ENCODE measurements around the gene CDH23. TPM values are rescaled to one million over a fixed set of nuclear protein-coding genes. Genes with fewer than 3 reads are reported as not detected.

CDH23 gene
- total and polyA plus RNA-seq, 2 of the 8 experiments (the other 6 are each of a cell fraction or from before 2014, with no cell fraction given), result 1.9 to 4.9 TPM

DNA sequence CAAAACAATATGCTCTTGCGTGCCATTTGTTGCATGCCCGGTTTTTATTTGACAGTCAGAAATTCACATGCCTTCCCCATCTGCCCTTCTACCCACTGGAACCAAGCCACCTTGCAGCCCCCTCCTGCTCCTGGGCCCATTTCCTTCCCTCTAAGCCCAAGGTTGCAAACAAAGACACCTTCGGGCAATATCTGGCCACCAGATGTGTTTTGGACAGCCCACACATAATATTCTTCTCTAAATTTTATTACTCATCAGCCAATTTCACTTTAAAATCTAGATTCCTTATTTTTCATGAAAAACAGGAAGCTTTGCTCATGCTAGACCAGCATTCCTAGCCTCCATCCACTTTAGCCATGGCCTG lies 341.1 kb downstream of the CDH23 start (continued):
- TF ChIP-seq, protein P1, sequence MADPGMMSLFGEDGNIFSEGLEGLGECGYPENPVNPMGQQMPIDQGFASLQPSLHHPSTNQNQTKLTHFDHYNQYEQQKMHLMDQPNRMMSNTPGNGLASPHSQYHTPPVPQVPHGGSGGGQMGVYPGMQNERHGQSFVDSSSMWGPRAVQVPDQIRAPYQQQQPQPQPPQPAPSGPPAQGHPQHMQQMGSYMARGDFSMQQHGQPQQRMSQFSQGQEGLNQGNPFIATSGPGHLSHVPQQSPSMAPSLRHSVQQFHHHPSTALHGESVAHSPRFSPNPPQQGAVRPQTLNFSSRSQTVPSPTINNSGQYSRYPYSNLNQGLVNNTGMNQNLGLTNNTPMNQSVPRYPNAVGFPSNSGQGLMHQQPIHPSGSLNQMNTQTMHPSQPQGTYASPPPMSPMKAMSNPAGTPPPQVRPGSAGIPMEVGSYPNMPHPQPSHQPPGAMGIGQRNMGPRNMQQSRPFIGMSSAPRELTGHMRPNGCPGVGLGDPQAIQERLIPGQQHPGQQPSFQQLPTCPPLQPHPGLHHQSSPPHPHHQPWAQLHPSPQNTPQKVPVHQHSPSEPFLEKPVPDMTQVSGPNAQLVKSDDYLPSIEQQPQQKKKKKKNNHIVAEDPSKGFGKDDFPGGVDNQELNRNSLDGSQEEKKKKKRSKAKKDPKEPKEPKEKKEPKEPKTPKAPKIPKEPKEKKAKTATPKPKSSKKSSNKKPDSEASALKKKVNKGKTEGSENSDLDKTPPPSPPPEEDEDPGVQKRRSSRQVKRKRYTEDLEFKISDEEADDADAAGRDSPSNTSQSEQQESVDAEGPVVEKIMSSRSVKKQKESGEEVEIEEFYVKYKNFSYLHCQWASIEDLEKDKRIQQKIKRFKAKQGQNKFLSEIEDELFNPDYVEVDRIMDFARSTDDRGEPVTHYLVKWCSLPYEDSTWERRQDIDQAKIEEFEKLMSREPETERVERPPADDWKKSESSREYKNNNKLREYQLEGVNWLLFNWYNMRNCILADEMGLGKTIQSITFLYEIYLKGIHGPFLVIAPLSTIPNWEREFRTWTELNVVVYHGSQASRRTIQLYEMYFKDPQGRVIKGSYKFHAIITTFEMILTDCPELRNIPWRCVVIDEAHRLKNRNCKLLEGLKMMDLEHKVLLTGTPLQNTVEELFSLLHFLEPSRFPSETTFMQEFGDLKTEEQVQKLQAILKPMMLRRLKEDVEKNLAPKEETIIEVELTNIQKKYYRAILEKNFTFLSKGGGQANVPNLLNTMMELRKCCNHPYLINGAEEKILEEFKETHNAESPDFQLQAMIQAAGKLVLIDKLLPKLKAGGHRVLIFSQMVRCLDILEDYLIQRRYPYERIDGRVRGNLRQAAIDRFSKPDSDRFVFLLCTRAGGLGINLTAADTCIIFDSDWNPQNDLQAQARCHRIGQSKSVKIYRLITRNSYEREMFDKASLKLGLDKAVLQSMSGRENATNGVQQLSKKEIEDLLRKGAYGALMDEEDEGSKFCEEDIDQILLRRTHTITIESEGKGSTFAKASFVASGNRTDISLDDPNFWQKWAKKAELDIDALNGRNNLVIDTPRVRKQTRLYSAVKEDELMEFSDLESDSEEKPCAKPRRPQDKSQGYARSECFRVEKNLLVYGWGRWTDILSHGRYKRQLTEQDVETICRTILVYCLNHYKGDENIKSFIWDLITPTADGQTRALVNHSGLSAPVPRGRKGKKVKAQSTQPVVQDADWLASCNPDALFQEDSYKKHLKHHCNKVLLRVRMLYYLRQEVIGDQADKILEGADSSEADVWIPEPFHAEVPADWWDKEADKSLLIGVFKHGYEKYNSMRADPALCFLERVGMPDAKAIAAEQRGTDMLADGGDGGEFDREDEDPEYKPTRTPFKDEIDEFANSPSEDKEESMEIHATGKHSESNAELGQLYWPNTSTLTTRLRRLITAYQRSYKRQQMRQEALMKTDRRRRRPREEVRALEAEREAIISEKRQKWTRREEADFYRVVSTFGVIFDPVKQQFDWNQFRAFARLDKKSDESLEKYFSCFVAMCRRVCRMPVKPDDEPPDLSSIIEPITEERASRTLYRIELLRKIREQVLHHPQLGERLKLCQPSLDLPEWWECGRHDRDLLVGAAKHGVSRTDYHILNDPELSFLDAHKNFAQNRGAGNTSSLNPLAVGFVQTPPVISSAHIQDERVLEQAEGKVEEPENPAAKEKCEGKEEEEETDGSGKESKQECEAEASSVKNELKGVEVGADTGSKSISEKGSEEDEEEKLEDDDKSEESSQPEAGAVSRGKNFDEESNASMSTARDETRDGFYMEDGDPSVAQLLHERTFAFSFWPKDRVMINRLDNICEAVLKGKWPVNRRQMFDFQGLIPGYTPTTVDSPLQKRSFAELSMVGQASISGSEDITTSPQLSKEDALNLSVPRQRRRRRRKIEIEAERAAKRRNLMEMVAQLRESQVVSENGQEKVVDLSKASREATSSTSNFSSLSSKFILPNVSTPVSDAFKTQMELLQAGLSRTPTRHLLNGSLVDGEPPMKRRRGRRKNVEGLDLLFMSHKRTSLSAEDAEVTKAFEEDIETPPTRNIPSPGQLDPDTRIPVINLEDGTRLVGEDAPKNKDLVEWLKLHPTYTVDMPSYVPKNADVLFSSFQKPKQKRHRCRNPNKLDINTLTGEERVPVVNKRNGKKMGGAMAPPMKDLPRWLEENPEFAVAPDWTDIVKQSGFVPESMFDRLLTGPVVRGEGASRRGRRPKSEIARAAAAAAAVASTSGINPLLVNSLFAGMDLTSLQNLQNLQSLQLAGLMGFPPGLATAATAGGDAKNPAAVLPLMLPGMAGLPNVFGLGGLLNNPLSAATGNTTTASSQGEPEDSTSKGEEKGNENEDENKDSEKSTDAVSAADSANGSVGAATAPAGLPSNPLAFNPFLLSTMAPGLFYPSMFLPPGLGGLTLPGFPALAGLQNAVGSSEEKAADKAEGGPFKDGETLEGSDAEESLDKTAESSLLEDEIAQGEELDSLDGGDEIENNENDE (IDR thresholded peaks at IDR 0.05; ENCODE audit: insufficient replicate concordance, low read length), result no peak
- no peak for TF ChIP-seq NRF1 (IDR thresholded peaks at IDR 0.05; ENCODE audit: low read depth, low read length)
- TF ChIP-seq, protein P2, sequence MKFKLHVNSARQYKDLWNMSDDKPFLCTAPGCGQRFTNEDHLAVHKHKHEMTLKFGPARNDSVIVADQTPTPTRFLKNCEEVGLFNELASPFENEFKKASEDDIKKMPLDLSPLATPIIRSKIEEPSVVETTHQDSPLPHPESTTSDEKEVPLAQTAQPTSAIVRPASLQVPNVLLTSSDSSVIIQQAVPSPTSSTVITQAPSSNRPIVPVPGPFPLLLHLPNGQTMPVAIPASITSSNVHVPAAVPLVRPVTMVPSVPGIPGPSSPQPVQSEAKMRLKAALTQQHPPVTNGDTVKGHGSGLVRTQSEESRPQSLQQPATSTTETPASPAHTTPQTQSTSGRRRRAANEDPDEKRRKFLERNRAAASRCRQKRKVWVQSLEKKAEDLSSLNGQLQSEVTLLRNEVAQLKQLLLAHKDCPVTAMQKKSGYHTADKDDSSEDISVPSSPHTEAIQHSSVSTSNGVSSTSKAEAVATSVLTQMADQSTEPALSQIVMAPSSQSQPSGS (IDR thresholded peaks at IDR 0.05; ENCODE audit: low read length), result no peak
- no peak for TF ChIP-seq SIN3A (conservative IDR thresholded peaks at IDR 0.05 in 1 of 2, IDR thresholded peaks at IDR 0.05 in 1 of 2; ENCODE audit: low read depth in 1 of 2, low read length in 2 of 2)
- no peak for TF ChIP-seq SAP30 (IDR thresholded peaks at IDR 0.05; ENCODE audit: insufficient read depth, insufficient replicate concordance, low read length)
- no peak for TF ChIP-seq TCF12 (IDR thresholded peaks at IDR 0.05; ENCODE audit: low read depth, low read length)
- TF ChIP-seq TEAD4 (IDR thresholded peaks at IDR 0.05; ENCODE audit: low read depth, low read length), result no peak
- TF ChIP-seq, protein P3, sequence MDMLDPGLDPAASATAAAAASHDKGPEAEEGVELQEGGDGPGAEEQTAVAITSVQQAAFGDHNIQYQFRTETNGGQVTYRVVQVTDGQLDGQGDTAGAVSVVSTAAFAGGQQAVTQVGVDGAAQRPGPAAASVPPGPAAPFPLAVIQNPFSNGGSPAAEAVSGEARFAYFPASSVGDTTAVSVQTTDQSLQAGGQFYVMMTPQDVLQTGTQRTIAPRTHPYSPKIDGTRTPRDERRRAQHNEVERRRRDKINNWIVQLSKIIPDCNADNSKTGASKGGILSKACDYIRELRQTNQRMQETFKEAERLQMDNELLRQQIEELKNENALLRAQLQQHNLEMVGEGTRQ (IDR thresholded peaks at IDR 0.05; ENCODE audit: low read length), result no peak
- no peak for TF ChIP-seq SP1 (IDR thresholded peaks at IDR 0.05; ENCODE audit: low read depth, low read length)
